Heart right ventricle (tissue), 16 donors: ENCODE results near the gene TSPAN17. TPM values are rescaled to one million over a fixed set of nuclear protein-coding genes. Genes with fewer than 3 reads are reported as not detected.

ENCODE experiments used
- ATAC-seq, 8 donors: fragments of 200-7000 bp; cut with Tn5 transposase; one replicate each; pipeline ENCODE4 v1.9.1; 2020; ENCODE audit warnings: mild to moderate bottlenecking in 8 of 8, moderate library complexity in 8 of 8, moderate number of reproducible peaks in 1 of 8
- DNase-seq, 2 donors: peaks; one replicate each; pipeline ENCODE4 v3.0.0-alpha.2; 2020
- H3K27ac ChIP-seq, 10 donors: fragments of 200-600 bp; sonication (generic) in 2 of 10; one replicate each; pipeline versions ENCODE4 v1.5.0 to v1.8.0; 2020 to 2022; ENCODE audit warnings: mild to moderate bottlenecking in 3 of 10
- H3K27me3 ChIP-seq, 7 donors: fragments of 200-600 bp; one replicate each; pipeline ENCODE4 v1.8.0; 2021 to 2022; ENCODE audit warnings: mild to moderate bottlenecking in 2 of 7
- H3K36me3 ChIP-seq, 9 donors: fragments of 200-600 bp; sonication (generic) in 1 of 9; one replicate each; pipeline versions ENCODE4 v1.5.0 to v1.8.0; 2020 to 2022; ENCODE audit warnings: mild to moderate bottlenecking in 2 of 9
- H3K4me1 ChIP-seq, 9 donors: fragments of 200-600 bp; sonication (generic) in 1 of 9; one replicate each; pipeline versions ENCODE4 v1.5.0 to v1.8.0; 2020 to 2022; ENCODE audit warnings: mild to moderate bottlenecking in 4 of 9
- H3K4me3 ChIP-seq, 10 donors: fragments of 200-600 bp; sonication (generic) in 2 of 10; one replicate each; pipeline versions ENCODE4 v1.5.0 to v1.8.0; 2020 to 2022; ENCODE audit warnings: mild to moderate bottlenecking in 7 of 10, moderate library complexity in 2 of 10
- H3K9me3 ChIP-seq, 11 donors: fragments of 200-600 bp in 10 of 11; sonication (generic) in 2 of 11; one replicate each; pipeline versions ENCODE4 v1.5.0 to v1.8.0; 2013 to 2022; ENCODE audit warnings: mild to moderate bottlenecking in 2 of 11, control low read depth in 1 of 11, moderate library complexity in 1 of 11
- WGBS, 2 donors: extraction: QIAGEN DNeasy Blood & Tissue Kit; methylation state at CpG; one replicate each; pipeline ENCODE4 v1.1.7; 2013; ENCODE audit warnings: inconsistent platforms in 1 of 2; 5-methylcytosine and 5-hydroxymethylcytosine counted together
- intact Hi-C, 10 donors: fragments of 100-400 bp; cut with DNase I; formaldehyde crosslinking; loops; one replicate each; pipeline versions ENCODE4 v1.11.1 to v1.14.2; 2022
- microRNA-seq, 2 donors: library from miRNA; unstranded; fragments of <30 nt; microRNA quantifications; one replicate each; pipeline ENCODE4 v1.2.0, GENCODE V29; 2021
- polyA plus RNA-seq, 2 donors: library from polyadenylated mRNA; stranded (reverse); fragments of 200-250 nt; gene quantifications; one replicate each; pipeline ENCODE4 v1.2.3, GENCODE V29; 2013
- total RNA-seq, 10 donors: library from RNA; stranded (reverse); fragmentation: NEBNext Ultra II Directional in 3 of 10; extraction: Animal tissue kit (Norgen Biotek cat#: 25700) in 3 of 10; gene quantifications; one replicate each; pipeline versions ENCODE4 v1.2.1 to v1.2.4, GENCODE V29; 2021 to 2023
- TF ChIP-seq, protein P1 (sequence below), 9 donors: fragments of 200-600 bp; sonication (generic) in 2 of 9; IDR thresholded peaks; one replicate each; pipeline versions ENCODE4 v1.5.0 to v1.8.0; 2021 to 2022; ENCODE audit warnings: antibody characterized with exemption in 9 of 9, mild to moderate bottlenecking in 5 of 9, moderate library complexity in 1 of 9
- donor health status: Arrhythmogenic right ventricular cardiomyopathy.
- donor health status: ischemic (EF 13 %, LVEDD 7.1; RV severe dilation, severe dysfunction).
- donor health status: healthy with polysubstance abuse.
- donor health status: DM: no; HTN: yes; CAD: no.
- donor health status: DM: no; HTN: no; CAD: no.
- donor health status: ischemic (EF 25% LVEDD 6.9; RV normal size, moderate dysfunction).
- donor health status: ischemic (EF 25% LVEDD 5.7; RV mildly dilated, moderate dysfunction).
- donor health status: healthy.
- donor health status: DM: yes; HTN: yes; CAD: no.
- donor health status: Ischemic cardiomyopathy.
- donor health status: ischemic (EF 35%, LVEDD 5.7; RV mildly dilated, moderate dysfunction).
- donor health status: nonischemic (EF 11% LVEDD 7.7; RV severe dilation, severe dysfunction).
- donor health status: DM: yes; HTN: yes; CAD: no.
- donor health status: PGD.
- donor health status: ischemic (EF 29% LVEDD 5.4; RV normal size, mild dysfunction).
- donor health status: nonischemic (EF 23%, LVEDD 6.1; RV moderate dilation, normal function).

The TSPAN17 gene
- total and polyA plus RNA-seq, 12 donors: 13.2 to 48.3 (median 27.3) TPM

DNA sequence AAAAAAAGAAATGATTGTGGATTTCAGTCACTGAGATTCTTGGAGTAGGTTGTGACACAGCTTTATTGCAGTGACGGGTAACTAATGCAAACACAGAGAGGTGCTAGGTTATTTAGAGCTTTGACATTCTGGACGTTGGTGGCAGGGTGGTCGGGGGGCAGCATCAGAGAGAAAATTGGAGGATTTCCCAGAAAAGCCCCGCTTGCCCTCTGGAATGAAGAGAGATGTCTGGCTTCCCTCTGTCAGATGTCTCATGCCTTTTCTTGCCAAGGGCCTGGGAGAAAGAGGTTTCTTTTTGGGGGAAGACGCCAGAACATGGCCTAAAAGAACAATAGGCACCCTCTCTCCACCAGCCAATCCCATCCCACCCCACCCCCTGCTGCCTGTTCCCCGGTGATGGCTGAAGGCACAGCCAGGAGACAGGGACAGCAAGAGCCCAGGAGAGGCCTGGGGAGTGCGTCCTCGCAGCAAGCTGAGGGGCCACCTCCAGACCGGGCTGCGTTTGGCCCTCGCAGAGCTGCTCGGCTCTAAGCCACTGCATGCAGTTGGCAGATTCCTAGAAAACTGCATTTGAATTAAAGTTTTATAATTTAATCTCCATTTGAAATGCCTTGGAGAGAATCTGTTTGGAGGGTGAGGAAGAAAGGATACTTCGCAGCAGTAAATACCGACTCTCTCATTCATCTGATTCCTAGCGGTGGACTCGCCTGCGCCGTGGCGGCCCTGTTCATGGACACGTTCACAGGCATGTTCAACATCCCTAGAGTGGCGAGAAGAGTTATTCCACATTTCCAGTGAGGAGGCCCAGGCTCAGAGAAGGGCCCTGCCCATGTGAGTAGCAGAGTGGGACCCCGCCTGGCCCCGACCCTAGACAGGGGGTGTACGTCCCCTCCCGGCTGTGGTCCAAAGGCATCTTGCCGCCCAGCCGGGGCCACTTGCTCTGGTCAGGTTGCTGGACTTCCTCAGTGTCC lies 55.7 kb downstream of the TSPAN17 start:
- peaks cover 0 to 89% (median 59%) of the 10 kb centered on the region in 7 donors for H3K27me3 ChIP-seq
- TF ChIP-seq, protein P1, sequence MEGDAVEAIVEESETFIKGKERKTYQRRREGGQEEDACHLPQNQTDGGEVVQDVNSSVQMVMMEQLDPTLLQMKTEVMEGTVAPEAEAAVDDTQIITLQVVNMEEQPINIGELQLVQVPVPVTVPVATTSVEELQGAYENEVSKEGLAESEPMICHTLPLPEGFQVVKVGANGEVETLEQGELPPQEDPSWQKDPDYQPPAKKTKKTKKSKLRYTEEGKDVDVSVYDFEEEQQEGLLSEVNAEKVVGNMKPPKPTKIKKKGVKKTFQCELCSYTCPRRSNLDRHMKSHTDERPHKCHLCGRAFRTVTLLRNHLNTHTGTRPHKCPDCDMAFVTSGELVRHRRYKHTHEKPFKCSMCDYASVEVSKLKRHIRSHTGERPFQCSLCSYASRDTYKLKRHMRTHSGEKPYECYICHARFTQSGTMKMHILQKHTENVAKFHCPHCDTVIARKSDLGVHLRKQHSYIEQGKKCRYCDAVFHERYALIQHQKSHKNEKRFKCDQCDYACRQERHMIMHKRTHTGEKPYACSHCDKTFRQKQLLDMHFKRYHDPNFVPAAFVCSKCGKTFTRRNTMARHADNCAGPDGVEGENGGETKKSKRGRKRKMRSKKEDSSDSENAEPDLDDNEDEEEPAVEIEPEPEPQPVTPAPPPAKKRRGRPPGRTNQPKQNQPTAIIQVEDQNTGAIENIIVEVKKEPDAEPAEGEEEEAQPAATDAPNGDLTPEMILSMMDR (IDR thresholded peaks at IDR 0.05): no peak

DNA sequence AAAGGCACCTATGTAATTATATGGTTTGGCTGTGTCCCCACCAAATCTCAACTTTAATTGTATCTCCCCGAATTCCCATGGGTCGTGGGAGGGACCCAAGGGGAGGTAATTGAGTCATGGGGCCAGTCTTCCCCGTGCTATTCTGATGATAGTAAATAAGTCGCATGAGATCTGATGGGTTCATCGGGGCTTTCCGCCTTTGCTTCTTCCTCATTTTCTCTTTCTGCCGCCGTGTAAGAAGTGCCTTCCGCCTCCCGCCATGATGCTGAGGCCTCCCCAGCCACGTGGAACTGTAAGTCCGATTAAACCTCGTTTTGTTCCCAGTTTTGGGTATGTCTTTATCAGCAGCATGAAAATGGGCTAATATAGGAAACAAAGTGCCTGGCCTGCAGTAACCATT lies 56.6 kb downstream of the TSPAN17 start:
- WGBS, 2 donors: 82 to 90% methylated on average over 13 of the region's 13 CpGs
- Histone ChIP-seq H3K36me3 (no peaks in the 10 kb centered on the region), H3K9me3 (no peaks in the 10 kb centered on the region), H3K4me3 (no peak overlapping the region), H3K27ac (no peak overlapping the region), H3K4me1 (no peaks in the 10 kb centered on the region), H3K27me3 (peaks cover 0 to 88% (median 50%) of the 10 kb centered on the region in 7 donors)
- TF ChIP-seq, protein P1 (IDR thresholded peaks at IDR 0.05): no peak
- DNase-seq (no peak), ATAC-seq (no peak)
- intact Hi-C loops: no loop called here

More for the DNA sequence above, 55.7 kb downstream of the TSPAN17 start:
- Histone ChIP-seq H3K4me3 (no peak overlapping the region), H3K36me3 (no peaks in the 10 kb centered on the region), H3K27ac (no peak overlapping the region), H3K9me3 (no peaks in the 10 kb centered on the region), H3K4me1 (no peaks in the 10 kb centered on the region)
- ATAC-seq: no peak
- no peak for DNase-seq
- intact Hi-C loops: no loop called here
- WGBS, 2 donors: 75 to 76% methylated on average over 27 of the region's 27 CpGs

DNA sequence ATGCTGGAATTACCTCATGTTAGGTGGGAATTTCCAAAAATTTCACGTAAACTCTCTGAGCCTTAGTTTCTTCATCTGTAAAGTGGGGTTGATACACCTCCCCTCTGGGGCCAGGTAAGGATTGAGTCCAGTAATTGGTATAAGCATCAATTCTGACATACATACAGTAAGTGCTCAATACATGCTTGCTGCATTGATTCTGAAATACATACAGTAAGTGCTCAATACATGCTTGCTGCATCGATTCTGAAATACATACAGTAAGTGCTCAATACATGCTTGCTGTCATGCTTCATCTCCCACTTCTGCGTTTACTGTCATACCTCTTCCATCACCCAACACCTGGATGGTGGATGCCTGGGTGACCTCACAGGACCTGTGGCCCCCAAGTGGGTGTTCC lies 57.1 kb downstream of the TSPAN17 start:
- DNase-seq (no peak), ATAC-seq (no peak)
- intact Hi-C loops: no loop called here
- H3K4me3 ChIP-seq: no peak overlapping the region
- H3K4me1 ChIP-seq: no peaks in the 10 kb centered on the region
- no peaks in the 10 kb centered on the region for H3K36me3 ChIP-seq
- H3K9me3 ChIP-seq: no peaks in the 10 kb centered on the region
- H3K27ac ChIP-seq: no peak overlapping the region
- 87 to 88% methylated on average over 3 of the region's 3 CpGs for WGBS, 2 donors
- TF ChIP-seq, protein P1 (IDR thresholded peaks at IDR 0.05): no peak
- H3K27me3 ChIP-seq: peaks cover 0 to 87% (median 45%) of the 10 kb centered on the region in 7 donors

DNA sequence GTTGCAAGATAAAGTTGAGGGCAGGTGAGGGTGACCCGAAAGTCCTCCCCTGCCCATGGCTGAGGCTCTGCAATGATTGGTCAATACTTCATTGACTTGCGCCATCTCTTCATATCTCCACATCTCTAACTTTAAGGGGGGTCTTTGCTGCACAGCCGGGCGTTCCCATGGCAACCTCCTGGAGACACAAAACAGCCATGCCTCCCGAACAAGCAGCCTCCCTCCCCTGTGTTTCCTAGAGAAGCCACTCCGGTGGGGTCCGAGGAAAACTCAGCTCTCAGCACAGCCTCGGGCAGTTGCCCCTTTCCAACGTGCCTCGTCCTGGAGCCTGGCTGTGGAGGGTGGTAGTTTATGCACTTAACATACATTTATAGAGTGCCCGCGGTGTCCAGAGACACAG lies 57.5 kb downstream of the TSPAN17 start:
- Histone ChIP-seq H3K27ac (no peak overlapping the region), H3K36me3 (no peaks in the 10 kb centered on the region), H3K9me3 (no peaks in the 10 kb centered on the region), H3K27me3 (peaks cover 0 to 87% (median 45%) of the 10 kb centered on the region in 7 donors), H3K4me3 (no peak overlapping the region), H3K4me1 (no peaks in the 10 kb centered on the region)
- ATAC-seq: no peak
- no peak for DNase-seq
- TF ChIP-seq, protein P1 (IDR thresholded peaks at IDR 0.05): no peak
- 60 to 74% methylated on average over 12 of the region's 12 CpGs for WGBS, 2 donors
- intact Hi-C loops: no loop called here

Small RNA genes lying within 50 kb of the gene (microRNA-seq; reads per million reads assigned to microRNA genes)
- gene MIR4281: 0 reads per million in 2 donors

Other genes with a start within 250 kb of the TSPAN17 start
- 100 to 1,000 TPM; 192 to 246 (median 214) TPM for gene CLTB, start 230.9 kb upstream of the TSPAN17 start, total RNA-seq
- gene CLTB, start 230.9 kb upstream of the TSPAN17 start, polyA plus RNA-seq: 100 to 1,000 TPM; 546 to 569 TPM
- 10 to 100 TPM; 12.8 to 19.9 (median 14.9) TPM for gene FAF2, start 199.1 kb upstream of the TSPAN17 start, total RNA-seq
- 10 to 100 TPM; 10.1 to 10.4 TPM for gene FAF2, start 199.1 kb upstream of the TSPAN17 start, polyA plus RNA-seq
- 10 to 100 TPM; 18.1 to 31.1 (median 21.5) TPM for gene RNF44, start 110.1 kb upstream of the TSPAN17 start, total RNA-seq
- 10 to 100 TPM in 1 of 2 donors, 1 to 10 TPM in 1; 7.9 to 21.9 TPM for gene RNF44, start 110.1 kb upstream of the TSPAN17 start, polyA plus RNA-seq
- under 1 TPM in 2 of 10 donors, not detected in 8; 0.19 to 0.22 TPM for gene CDHR2, start 98.1 kb upstream of the TSPAN17 start, total RNA-seq
- under 1 TPM in 1 of 2 donors, not detected in 1; 0.03 TPM for gene CDHR2, start 98.1 kb upstream of the TSPAN17 start, polyA plus RNA-seq
- gene GPRIN1, start 37.3 kb upstream of the TSPAN17 start, total RNA-seq: 1 to 10 TPM in 1 of 10 donors, under 1 TPM in 9; 0.06 to 1.0 (median 0.38) TPM
- gene GPRIN1, start 37.3 kb upstream of the TSPAN17 start, polyA plus RNA-seq: under 1 TPM; 0.22 to 0.26 TPM
- under 1 TPM in 2 of 10 donors, not detected in 8; 0.35 to 0.39 TPM for gene SNCB, start 16.9 kb upstream of the TSPAN17 start, total RNA-seq
- not detected for gene SNCB, start 16.9 kb upstream of the TSPAN17 start, polyA plus RNA-seq
- gene EIF4E1B, start 16.8 kb upstream of the TSPAN17 start, total RNA-seq: not detected
- gene EIF4E1B, start 16.8 kb upstream of the TSPAN17 start, polyA plus RNA-seq: not detected
- gene UNC5A, start 163.1 kb downstream of the TSPAN17 start, total RNA-seq: under 1 TPM in 4 of 10 donors, not detected in 6; 0.06 to 0.35 (median 0.09) TPM
- gene UNC5A, start 163.1 kb downstream of the TSPAN17 start, polyA plus RNA-seq: under 1 TPM in 1 of 2 donors, not detected in 1; 0.01 TPM